ENCODE measurements around the gene UNCX.

GRCh38 chr7:1282679-1283078, 50.0 kb downstream of the UNCX start:
- TF ChIP-seq, protein P1, sequence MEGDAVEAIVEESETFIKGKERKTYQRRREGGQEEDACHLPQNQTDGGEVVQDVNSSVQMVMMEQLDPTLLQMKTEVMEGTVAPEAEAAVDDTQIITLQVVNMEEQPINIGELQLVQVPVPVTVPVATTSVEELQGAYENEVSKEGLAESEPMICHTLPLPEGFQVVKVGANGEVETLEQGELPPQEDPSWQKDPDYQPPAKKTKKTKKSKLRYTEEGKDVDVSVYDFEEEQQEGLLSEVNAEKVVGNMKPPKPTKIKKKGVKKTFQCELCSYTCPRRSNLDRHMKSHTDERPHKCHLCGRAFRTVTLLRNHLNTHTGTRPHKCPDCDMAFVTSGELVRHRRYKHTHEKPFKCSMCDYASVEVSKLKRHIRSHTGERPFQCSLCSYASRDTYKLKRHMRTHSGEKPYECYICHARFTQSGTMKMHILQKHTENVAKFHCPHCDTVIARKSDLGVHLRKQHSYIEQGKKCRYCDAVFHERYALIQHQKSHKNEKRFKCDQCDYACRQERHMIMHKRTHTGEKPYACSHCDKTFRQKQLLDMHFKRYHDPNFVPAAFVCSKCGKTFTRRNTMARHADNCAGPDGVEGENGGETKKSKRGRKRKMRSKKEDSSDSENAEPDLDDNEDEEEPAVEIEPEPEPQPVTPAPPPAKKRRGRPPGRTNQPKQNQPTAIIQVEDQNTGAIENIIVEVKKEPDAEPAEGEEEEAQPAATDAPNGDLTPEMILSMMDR (IDR thresholded peaks at IDR 0.05), result no peak
- no peak for TF ChIP-seq POLR2A (IDR thresholded peaks at IDR 0.05)
